Middle frontal gyrus (tissue), 1 donor: ENCODE results near the gene RDH16.
"Not testable (repeated sequence)": the region's sequence is repeated elsewhere in the genome, so short reads cannot be mapped to it uniquely, and the experiment has no call there.

ENCODE experiments used
- DNase-seq: peaks from one replicate; pipeline ENCODE4 v3.0.0-alpha.2; 2015; ENCODE audit warnings: low spot score; ENCODE audit errors: extremely low spot score

RDH16 gene

DNA sequence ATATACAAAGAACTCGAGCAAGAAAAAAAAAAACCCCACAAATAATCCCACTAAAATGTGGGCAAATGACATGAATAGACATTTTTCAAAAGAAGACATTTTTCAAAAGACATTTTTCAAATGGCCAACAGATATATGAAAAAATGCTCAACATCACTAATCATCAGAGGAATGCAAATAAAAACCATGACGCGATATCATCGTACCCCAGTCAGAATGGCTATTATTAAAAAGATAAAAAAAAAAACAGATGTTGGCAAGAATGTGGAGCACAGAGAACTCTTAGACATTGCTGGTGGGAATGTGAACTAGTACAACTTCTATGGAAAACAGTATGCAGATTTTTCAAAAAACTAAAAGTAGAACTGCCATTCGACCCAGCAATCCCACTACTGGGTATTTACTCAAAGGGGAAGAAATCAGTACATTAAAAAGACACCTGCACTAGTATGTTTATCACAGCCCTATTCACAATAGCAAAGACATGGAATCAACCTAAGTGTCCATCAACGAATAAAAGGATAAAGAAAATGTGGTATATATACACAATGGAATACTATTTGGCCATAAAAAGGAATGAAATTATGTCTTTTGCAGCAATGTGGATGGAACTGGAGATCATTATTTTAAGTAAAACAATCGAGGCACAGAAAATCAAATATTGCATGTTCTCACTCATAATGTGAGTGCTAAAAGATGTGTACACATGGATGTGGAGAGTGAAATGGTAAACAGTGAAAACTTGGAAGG, 32.6 kb upstream of the RDH16 start:
- no peak for DNase-seq

DNA sequence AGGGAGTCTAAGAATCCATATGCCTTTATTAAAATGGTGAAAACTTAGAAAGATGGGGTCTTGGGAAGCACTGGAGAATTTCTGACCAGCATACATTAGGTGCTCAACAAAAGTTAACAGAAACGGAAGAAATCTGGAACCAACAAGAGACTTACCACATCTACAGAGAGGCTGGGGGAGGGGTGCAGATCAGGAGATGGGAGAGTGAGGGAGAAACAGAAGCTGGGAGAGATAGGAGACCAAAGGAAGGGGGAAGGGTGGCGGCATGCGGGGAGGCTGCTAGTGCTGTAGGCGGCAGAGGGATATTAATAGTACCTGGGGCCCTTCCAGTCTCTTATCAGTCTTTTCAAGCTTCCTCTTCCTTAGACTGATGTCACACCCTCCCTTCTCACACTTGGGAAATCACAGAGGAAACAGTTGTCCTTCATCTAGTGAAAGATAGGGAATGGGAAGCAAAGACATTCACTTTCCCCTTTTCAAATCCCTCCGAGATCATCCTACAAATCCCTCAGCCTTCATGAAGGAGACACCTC, 30.9 kb upstream of the RDH16 start:
- DNase-seq, result no peak

DNA sequence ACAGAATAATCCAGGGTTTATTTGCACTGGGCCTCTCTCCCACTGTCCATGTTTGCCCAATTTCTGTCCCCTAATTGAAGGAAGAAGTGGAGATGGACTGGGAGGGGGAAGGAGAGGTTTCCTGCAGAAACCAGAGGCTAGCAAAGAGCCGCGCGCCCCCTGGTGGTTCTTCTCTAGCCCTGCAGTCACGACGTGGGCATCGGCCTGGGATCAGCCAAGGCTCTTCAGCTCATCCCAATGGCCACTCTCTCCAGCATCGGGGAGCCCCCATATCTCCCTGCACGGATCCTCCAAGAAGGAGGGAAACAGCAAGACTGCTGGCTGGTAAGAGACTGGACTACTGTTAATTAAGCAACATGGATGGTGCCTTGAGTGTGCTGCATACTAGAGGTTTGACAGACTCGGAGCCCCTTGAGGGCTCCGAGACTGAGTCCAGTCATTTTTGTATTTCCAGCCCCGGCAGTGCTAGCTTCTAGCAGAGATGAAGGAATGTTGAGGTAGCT, 30.2 kb upstream of the RDH16 start:
- DNase-seq, result peak; percentile 59

DNA sequence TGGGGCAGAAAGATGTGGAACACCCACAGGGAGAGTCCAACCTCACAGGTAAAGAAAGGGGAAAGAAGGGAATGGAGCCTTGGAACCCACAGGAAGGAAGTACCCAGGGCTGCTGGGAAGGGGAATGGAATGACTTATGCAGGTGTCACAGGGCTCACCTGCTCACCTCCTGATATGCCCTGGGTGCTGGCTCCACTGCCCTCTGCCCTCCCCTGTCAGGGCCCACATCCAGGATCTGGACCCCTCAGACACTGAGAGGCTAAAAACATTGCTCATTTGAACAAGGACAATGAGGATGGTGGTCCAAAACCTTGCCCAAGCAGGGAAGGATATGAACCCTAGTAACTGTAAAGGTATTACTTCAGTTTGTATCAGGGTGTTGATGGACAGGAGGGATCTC, 29.6 kb upstream of the RDH16 start:
- DNase-seq, result no peak

DNA sequence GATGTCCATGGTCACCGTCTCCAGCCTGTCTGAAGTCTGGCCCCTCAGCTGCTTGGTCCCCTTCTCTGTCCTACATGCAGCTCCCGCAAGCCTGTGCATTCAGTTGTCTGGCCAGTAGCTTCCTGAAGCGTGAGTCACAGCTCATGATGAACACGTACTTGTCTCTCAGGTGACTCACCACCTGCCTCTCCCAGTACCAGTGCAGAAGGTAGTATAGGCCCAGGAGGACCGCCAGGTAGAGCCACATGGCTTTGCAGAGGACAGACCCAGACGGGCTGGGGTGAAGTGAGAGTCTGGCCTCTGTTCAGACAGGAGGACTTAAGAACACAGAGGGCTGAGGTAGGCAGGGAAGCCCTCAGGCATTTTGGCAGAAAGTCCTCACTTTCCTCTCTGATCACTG, 28.3 kb upstream of the RDH16 start:
- DNase-seq, result not testable (repeated sequence)

DNA sequence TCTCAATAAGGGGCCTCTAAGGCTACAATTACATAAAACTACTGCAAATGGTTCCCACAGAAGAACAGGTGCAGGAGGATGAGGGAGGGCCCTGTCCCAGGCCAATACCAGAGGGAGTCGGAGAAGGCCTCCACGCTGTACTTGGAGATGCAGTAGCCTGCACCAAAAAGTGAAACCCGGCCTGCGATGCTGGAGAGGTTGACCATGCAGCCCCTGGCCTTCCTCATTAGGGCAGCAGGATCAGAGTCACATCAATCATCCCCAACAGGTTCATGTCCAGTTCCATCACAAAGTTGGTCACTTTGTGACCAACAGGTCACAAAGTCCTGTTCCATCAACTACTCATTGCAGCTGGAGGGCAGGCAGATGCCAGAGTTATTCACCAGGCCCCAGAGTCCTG, 26.0 kb upstream of the RDH16 start:
- DNase-seq, result no peak

DNA sequence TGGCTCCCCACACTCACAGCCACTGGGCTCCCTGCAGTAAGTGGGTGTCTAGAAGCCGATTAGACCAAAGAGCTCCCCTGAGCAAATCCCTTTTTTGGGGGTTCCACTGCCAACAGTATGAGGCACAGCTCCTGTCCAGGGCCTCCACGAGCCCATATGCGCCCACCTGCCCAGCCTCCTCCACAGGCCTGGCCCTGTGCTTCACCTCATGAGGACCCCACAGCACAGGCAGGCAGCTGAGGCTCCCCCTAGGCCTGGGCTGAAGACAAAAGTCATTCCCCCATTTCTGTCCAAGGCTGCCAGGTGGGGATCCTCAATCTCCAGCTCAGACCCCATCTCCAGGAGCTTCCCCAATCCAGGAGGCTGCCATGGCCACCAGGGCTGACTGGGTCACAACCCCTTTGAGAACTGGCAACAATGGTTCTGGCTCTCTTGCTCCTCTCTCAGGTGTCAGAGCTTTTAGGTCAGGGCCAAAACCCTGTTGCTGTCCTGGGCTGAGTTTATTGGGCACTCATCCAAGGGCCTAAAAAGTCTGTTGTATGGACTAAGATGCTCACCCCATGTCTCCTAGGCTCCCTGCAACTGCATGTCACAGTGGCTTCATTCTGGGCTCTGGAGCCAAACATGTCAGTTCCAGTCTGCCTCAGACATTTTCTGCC, 25.3 kb upstream of the RDH16 start:
- not testable (repeated sequence) for DNase-seq

DNA sequence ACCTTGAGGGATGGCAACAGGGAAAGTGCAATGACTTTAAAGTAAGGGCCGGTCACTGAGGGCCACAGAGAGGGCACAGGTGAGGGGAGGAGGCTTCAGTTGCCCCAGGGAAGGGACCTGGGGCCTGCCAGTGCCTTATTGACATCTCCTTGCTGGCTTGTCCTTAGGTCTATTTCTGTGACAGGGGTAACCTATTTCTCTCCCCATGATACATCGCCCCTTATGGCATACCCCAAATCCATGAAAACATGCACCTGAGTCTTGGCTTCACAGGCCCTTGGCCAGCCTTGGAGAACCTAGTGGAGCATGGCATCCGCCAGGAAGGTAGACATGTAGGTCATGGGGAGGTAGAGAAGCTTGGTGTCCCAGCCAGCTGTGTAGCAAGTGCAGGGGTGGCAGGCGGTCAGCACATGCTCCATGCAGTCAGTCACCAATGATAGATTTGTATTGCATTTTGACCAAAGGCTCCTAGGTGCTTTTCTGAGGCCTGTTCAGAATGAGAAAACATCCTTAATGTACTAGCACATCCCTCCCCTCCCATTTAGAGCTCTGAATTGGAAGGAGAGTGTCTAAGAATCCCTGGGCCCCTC, 23.6 kb upstream of the RDH16 start:
- no peak for DNase-seq

DNA sequence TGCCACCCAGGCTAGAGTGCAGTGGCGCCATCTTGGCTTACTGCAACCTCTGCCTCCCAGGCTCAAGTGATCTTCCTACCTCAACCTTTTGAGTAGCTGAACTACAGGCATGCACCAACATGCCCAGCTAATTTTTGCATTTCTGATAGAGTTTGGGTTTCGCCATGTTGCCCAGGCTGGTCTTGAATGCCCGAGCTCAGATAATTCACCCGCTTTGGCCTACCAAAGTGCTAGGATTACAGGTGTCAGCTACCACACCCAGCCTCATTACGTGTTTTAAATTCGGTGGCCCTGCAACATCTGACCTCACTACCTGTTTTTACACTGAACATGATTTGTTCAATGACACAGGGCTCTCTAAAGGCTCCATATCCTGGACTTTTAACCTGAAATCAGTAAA, 22.9 kb upstream of the RDH16 start:
- no peak for DNase-seq

DNA sequence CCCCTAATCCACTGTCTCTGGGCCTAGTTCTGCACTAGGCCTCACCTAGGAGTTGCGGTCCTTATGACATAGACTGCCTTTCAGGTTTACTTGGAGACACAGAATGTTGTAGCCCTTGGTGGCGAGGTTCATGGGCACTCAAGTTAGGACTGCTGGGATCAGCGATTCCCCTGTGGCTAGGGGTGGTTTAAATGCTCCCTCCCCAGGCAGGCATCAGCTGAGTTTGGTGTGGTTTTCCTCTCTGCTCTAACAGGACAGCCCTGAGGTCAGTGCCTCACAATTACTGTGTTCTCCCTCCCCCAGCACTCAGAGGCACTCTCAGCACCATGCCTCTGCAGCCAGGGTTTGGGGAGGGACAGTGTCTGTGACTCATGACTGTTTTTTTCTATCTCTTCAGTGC, 22.2 kb upstream of the RDH16 start:
- no peak for DNase-seq

DNA sequence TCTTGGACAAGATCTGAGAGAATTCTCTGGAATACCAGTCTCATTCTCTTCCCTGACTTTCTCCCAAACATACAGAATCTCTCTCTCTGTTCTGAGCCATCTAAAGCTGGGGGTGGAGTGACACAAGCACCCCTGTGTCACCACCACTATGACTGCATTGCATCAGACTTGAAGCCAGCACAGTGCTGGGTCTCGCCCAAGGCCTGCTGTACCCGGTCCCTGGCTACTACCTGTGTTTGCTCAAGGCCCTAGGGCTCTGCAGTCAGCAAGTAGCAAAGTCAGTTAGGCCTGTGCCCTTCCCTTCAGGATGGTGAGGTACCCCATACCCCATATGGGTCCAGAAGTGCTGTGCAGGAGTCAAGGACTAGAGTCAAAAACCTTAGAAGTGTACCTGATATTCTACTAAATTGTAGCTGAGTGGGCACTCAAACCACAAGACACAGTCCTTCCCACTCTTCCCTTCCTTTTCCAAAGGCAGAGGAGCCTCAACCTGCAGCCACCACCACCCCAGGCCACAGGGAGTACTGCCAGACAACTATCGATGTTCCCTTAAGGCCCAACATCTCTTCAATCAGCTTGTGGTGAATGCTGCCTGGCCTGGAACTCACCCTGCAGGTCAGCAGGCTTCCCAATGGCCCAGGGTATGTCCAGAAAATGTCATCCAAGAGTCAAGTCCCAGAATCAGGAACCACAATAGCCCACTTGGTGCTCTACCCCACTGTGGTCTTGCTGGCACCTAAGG, 21.2 kb upstream of the RDH16 start:
- DNase-seq, result no peak

DNA sequence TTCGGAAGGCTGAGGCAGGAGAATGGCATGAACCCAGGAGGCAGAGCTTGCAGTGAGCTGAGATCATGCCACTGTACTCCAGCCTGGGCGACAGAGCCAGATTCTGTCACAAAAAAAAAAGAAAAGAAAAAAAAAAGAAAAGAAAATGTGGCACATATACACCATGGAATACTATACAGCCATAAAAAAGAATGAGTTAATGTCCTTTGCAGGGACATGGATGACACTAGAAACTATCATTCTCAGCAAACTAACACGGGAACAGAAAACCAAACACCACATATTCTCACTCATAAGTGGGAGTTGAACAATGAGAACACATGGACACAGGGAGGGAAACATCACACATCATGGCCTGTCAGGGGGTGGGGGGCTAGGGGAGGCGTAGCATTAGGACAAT, 20.0 kb upstream of the RDH16 start:
- DNase-seq, result not testable (repeated sequence)

DNA sequence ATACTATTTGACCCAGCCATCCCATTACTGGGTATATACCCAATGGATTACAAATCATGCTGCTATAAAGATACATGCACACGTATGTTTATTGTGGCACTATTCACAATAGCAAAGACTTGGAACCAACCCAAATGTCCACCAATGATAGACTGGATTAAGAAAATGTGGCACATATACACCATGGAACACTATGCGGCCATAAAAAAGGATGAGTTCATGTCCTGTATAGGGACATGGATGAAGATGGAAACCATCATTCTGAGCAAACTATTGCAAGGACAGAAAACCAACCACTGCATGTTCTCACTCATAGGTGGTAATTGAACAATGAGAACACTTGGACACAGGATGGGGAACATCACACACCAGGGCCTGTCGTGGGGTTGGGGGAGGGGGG, 16.8 kb upstream of the RDH16 start:
- DNase-seq, result not testable (repeated sequence)

DNA sequence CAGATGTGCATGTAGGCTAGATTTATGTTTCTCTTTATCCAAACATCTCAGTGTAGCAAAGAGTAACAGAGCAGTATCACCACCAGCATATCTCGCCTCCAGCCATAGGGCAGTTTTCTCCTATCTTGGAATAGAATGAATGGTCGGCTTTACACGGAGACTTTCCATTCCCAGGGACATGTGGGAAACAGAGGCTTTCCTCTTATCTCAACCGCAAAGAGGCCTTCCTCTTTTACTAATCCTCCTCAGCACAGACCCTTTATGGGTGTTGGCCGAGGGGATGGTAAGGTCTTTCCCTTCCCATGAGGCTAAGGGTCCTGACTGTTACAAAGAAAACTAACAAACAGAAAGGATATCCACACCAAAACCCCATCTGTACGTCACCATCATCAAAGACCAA, 11.5 kb upstream of the RDH16 start:
- DNase-seq, result not testable (repeated sequence)

DNA sequence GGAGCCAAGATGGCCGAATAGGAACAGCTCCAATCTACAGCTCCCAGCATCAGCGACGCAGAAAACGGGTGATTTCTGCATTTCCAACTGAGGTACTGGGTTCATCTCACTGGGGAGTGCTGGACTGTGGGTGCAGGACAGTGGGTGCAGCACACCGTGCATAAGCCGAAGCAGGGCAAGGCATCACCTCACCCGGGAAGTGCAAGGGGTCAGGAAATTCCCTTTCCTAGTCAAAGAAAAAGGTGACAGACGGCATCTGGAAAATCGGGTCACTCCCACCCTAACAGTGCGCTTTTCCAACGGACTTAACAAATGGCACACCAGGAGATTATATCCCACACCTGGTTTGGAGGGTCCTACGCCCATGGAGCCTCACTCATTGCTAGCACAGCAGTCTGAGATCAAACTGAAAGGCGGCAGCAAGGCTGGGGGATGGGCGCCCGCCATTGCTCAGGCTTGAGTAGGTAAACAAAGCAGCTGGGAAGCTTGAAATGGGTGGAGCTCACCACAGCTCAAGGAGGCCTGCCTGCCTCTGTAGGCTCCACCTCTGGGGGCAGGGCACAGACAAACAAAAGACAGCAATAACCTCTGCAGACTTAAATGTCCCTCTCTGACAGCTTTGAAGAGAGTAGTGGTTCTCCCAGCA, 8.7 kb upstream of the RDH16 start:
- not testable (repeated sequence) for DNase-seq

DNA sequence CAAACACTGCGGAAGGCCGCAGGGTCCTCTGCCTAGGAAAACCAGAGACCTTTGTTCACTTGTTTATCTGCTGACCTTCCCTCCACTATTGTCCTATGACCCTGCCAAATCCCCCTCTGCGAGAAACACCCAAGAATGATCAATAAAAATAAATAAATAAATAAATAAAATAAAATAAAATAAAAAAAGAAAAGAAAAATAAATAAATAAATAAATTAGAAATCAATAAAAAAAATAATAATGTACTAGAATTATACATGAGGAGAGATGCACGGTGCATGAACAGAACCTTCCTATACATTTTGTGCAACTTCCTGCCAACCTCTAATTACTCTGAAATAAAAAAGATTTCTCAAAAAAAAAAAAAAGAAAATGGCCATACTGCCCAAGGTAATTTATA, 7.7 kb upstream of the RDH16 start:
- DNase-seq, result not testable (repeated sequence)

DNA sequence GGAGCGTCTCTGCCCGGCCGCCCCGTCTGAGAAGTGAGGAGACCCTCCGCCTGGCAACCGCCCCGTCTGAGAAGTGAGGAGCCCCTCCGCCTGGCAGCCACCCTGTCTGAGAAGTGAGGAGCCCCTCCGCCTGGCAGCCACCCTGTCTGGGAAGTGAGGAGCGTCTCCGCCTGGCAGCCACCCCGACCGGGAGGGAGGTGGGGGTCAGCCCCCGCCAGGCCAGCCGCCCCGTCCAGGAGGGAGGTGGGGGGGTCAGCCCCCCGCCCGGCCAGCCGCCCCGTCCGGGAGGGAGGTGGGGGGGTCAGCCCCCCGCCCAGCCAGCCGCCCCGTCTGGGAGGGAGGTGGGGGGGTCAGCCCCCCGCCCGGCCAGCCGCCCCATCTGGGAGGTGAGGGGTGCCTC, 6.1 kb upstream of the RDH16 start:
- not testable (repeated sequence) for DNase-seq

DNA sequence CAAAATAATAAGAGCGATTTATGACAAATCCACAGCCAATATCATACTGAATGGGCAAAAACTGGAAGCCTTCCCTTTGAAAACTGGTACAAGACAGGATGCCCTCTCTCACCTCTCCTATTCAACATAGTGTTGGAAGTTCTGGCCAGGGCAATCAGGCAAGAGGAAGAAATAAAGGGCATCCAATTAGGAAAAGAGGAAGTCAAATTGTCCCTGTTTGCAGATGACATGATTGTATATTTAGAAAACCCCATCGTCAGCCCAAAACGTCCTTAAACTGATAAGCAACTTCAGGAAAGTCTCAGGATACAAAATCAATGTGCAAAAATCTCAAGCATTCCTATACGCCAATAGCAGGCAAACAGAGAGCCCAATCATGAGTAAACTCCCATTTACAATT, 4.8 kb upstream of the RDH16 start:
- DNase-seq, result not testable (repeated sequence)

DNA sequence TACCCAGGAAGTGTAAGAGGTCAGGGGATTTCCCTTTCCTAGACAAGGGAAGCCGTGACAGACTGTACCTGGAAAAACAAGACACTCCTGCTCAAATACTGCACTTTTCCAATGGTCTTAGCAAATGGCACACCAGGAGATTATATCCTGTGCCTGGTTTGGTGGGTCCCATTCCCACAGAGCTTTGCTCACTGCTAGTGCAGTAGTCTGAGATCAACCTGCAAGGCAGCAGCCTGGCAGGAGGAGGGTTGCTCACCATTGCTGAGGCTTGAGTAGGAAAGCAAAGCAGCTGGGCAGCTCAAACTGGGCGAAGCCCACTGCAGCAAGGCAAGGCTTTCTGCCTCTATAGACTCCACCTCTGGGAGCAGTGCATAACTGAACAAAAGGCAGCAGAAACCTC, 1.0 kb upstream of the RDH16 start:
- no peak for DNase-seq

DNA sequence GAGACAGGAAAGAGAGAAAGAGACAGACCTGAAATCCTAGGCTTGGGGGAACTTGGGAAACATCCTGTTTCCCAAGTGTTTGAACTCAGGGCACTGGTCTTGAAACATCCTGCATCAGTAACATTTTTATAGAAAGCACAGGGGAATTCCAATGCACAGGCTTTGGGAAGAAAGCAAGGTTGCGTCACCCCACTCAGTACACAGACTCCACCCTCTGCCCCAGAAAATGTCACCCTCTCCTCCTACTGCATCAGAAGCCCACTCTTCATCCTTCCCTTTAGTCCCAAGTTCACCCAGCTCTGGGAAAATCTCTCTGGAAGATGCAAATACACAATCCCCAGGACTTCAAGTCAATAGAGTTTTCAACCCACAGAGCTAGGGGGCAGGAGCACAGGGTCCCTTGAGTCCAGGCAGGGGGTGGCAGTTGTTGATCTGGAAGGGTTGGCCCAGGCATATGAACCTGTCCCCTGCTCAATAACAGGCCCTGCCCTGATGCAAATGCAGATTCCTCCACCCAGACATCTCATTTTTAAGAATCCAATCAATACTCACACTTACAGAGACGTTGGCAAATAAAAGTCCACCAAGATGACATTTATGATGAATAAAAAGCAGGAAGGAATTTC, 1.7 kb downstream of the RDH16 start:
- no peak for DNase-seq

DNA sequence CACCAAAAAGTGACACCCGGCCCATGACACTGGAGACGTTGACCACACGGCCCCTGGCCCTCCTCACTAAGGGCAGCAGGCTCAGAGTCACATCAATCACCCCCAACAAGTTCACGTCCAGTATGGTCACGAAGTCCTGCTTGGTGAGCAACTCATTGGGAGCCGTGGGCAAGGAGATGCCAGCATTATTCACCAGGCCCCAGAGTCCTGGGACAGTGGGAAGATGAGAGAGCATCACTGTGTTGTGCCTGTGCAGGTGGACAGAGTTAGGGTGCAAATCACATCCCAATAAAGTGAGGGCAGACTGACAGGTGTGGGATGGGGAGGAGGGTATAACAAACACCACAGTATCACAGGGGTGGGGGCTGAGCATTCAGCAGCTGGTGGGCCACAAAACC, 2.5 kb downstream of the RDH16 start:
- DNase-seq, result no peak
